Measurements from ENCODE around the gene GPR141. TPM values are rescaled to one million over a fixed set of nuclear protein-coding genes. Genes with fewer than 3 reads are reported as not detected.

Gene GPR141
- total RNA-seq = 5.4 and 5.6 TPM in 2 replicates

GRCh38 chr7:37683246-37684120 lies at the start of gene GPR141:
Gene GPR141 (plus strand): TSS chr7:37683766. CDS start chr7:37740394, 56,628 bp downstream.

Other genes starting within 250 kb of the GPR141 start
- gene ELMO1, start 234.9 kb upstream of the GPR141 start, total RNA-seq = 0.28 TPM in 1 of 2 replicates, not detected in the other
- 0.07 TPM in 1 of 2 replicates, not detected in the other for gene NME8, start 164.8 kb downstream of the GPR141 start, total RNA-seq
- gene SFRP4, start 233.1 kb downstream of the GPR141 start, total RNA-seq = not detected in 2 replicates
- 3.3 and 3.9 TPM in 2 replicates for gene EPDR1, start 236.9 kb downstream of the GPR141 start, total RNA-seq

Data from airway epithelial cell (primary cell).